ENCODE measurements around the gene LHFPL3. TPM values are rescaled to one million over a fixed set of nuclear protein-coding genes. Genes with fewer than 3 reads are reported as not detected.

The LHFPL3 gene
- total RNA-seq, 4 donors from 2014 or later = not detected

- no peak for DNase-seq
- intact Hi-C loops (cut with DNase I) = no loop called here
- TF ChIP-seq, protein P1, sequence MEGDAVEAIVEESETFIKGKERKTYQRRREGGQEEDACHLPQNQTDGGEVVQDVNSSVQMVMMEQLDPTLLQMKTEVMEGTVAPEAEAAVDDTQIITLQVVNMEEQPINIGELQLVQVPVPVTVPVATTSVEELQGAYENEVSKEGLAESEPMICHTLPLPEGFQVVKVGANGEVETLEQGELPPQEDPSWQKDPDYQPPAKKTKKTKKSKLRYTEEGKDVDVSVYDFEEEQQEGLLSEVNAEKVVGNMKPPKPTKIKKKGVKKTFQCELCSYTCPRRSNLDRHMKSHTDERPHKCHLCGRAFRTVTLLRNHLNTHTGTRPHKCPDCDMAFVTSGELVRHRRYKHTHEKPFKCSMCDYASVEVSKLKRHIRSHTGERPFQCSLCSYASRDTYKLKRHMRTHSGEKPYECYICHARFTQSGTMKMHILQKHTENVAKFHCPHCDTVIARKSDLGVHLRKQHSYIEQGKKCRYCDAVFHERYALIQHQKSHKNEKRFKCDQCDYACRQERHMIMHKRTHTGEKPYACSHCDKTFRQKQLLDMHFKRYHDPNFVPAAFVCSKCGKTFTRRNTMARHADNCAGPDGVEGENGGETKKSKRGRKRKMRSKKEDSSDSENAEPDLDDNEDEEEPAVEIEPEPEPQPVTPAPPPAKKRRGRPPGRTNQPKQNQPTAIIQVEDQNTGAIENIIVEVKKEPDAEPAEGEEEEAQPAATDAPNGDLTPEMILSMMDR (IDR thresholded peaks at IDR 0.05) = no peak
- TF ChIP-seq POLR2A (IDR thresholded peaks at IDR 0.05) = no peak
- H3K27me3 ChIP-seq = peaks cover 0 to 15% (median 0%) of the 10 kb centered on the region in 4 donors
- no peaks in the 10 kb centered on the region for H3K36me3 ChIP-seq
- no peaks in the 10 kb centered on the region for H3K9me3 ChIP-seq
- H3K4me3 ChIP-seq = no peak overlapping the region
- 60 to 61% methylated on average over 4 of the region's 4 CpGs for WGBS, 2 donors
- no peaks in the 10 kb centered on the region for H3K4me1 ChIP-seq
- H3K27ac ChIP-seq = no peak overlapping the region
Observed at GRCh38 chr7:104800307-104800706, 471.9 kb downstream of the LHFPL3 start.

DNA sequence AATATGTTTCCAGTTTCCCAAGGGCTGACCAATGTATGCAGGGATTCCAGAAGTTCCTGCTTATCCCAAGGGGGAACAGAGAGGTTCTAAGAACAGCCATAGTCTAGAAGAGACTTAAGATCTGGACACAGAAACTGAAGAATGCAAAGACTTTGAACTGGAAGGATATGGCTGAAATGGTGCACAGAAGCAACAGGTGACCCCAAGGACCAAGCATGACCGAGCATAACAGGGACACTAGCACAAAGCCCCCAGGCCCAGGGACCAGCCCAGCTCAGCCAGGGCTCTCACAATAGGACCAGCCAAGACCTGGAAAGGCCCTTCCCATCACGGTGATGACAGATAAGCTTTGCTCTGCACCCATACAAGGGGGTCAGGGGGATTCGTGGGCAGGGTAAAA, 472.6 kb downstream of the LHFPL3 start:
- intact Hi-C loops (cut with DNase I) = no loop called here
- peaks cover 0 to 15% (median 0%) of the 10 kb centered on the region in 4 donors for H3K27me3 ChIP-seq
- H3K4me3 ChIP-seq = no peak overlapping the region
- H3K4me1 ChIP-seq = no peaks in the 10 kb centered on the region
- H3K9me3 ChIP-seq = no peaks in the 10 kb centered on the region
- WGBS, 2 donors = 53 to 66% methylated on average over 3 of the region's 3 CpGs
- no peaks in the 10 kb centered on the region for H3K36me3 ChIP-seq
- no peak for DNase-seq
- TF ChIP-seq, protein P1 (IDR thresholded peaks at IDR 0.05) = no peak
- TF ChIP-seq POLR2A (IDR thresholded peaks at IDR 0.05) = no peak
- no peak overlapping the region for H3K27ac ChIP-seq

DNA sequence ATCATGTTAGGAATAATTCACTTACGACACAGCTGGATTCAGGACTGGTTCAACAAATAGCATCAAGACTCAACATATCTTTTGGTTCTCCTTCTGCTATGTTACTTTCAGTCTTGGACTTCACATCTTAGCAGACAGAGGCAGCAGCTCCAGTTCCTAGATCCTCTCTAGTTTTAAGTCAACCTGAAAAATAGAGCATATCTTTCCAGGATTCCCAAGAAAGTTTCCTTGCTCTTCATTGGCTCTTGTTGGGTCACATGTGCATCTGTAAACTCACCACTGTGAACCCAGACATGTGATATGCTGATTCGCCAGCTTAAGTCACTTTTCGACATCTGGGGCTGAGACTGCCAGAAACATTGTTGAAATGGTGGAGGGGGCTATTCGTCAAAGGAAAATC, 475.5 kb downstream of the LHFPL3 start:
- Histone ChIP-seq H3K27ac (no peak overlapping the region), H3K36me3 (no peaks in the 10 kb centered on the region), H3K9me3 (no peaks in the 10 kb centered on the region), H3K4me3 (no peak overlapping the region), H3K27me3 (peaks cover 0 to 15% (median 0%) of the 10 kb centered on the region in 4 donors), H3K4me1 (no peaks in the 10 kb centered on the region)
- 70 to 80% methylated on average over 4 of the region's 4 CpGs for WGBS, 2 donors
- no peak for TF ChIP-seq POLR2A (IDR thresholded peaks at IDR 0.05)
- TF ChIP-seq, protein P1 (IDR thresholded peaks at IDR 0.05) = no peak
- DNase-seq = no peak
- intact Hi-C loops (cut with DNase I) = no loop called here

- Histone ChIP-seq H3K27me3 (peaks cover 0 to 15% (median 0%) of the 10 kb centered on the region in 4 donors), H3K4me3 (no peak overlapping the region), H3K4me1 (no peaks in the 10 kb centered on the region), H3K36me3 (no peaks in the 10 kb centered on the region), H3K9me3 (no peaks in the 10 kb centered on the region), H3K27ac (no peak overlapping the region)
- DNase-seq = no peak
- intact Hi-C loops (cut with DNase I) = no loop called here
- WGBS, 2 donors = 71 to 75% methylated on average over 2 of the region's 2 CpGs
- TF ChIP-seq, protein P1 (IDR thresholded peaks at IDR 0.05) = no peak
- no peak for TF ChIP-seq POLR2A (IDR thresholded peaks at IDR 0.05)
Observed at GRCh38 chr7:104804696-104805095, 476.3 kb downstream of the LHFPL3 start.

DNA sequence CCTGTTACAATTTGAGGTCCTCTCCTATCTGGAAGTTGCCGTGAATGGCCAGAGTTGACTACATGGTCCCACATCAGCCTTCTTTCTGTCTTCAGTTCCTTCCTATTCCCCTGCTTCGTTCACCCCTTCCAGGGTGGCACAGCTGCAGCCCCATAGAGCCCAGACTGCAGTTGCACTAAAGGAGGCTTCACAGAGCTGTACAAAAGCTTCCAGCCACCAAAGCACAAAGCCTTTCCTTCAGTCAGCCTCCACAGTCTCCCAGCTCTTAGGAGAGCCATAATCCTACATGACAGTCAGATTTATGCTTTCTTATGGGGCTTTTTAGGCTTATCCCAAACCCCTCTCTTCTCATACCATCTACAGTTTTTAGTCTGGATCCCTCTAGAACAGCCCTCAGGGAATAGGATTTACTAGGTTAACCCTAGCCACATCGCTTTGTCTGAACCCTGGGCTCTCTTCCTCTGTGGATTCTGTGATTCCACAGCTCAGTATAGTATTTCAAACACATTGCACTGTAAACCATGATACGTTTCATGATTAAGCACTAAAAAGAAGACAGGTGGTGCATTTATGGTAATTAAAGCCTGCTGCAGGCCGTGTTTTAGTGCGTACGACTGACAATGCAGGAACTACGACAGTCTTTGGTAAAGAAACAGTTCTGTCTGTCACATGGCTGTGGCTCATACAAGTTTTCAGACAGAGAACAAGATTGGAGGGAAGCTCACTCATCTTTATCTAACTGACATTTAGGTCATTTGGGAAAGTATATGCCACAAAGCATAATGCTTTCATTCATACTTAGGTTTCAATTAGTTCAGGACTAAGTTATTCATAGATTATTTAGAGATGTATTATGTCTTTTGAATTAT, 477.3 kb downstream of the LHFPL3 start:
- Histone ChIP-seq H3K36me3 (no peaks in the 10 kb centered on the region), H3K4me3 (no peak overlapping the region), H3K27me3 (peaks cover 0 to 21% (median 0%) of the 10 kb centered on the region in 4 donors), H3K9me3 (no peaks in the 10 kb centered on the region), H3K4me1 (no peaks in the 10 kb centered on the region), H3K27ac (no peak overlapping the region)
- intact Hi-C loops (cut with DNase I) = no loop called here
- no peak for DNase-seq
- WGBS, 2 donors = 68 to 74% methylated on average over 7 to 8 of the region's 8 CpGs
- TF ChIP-seq, protein P1 (IDR thresholded peaks at IDR 0.05) = no peak
- no peak for TF ChIP-seq POLR2A (IDR thresholded peaks at IDR 0.05)

Data from esophagus squamous epithelium (tissue), 5 donors.